Breast epithelium (tissue), 3 donors: ENCODE data around the gene DCN.

Source experiments
- POLR2AphosphoS5 ChIP-seq, 3 donors: sonication (generic); formaldehyde crosslinking; IDR thresholded peaks; one replicate each; pipeline ENCODE4 v1.6.1; 2017; ENCODE audit warnings: antibody characterized with exemption in 3 of 3
- TF ChIP-seq, protein P1 (sequence below), 3 donors: fragments of 450-650 bp; IDR thresholded peaks; one replicate each; pipeline ENCODE4 v1.5.1; 2016 to 2017; ENCODE audit warnings: antibody characterized with exemption in 3 of 3, mild to moderate bottlenecking in 3 of 3, moderate library complexity in 3 of 3

DNA sequence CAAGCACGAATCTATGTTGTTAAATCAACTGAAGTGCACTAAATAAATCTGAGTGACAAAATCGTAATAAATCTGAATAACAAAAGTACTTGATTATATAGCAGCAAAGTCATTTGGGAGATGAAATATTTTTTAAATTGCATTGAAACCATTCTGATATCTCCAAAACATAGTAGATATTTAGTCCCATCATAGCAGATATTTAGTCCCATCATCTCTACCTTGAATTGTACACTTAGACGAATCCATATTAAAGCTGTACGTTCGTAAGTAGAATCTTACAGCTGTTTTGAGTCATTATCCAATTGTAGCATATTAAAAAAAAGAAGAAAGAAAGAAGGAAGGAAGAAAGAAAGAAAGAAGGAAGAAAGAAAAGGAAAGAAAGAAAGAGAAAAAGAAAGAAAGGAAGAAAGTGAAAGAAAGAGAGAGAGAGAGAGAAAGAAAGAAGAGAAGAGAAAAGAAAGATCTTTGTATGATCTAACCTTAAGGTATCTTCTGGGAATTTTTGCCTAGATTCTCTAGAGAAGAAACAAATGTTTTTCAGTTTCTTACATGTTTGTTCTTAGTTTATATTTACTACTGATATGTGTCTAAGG lies 2.6 kb downstream of the DCN start:
- TF ChIP-seq, protein P1, sequence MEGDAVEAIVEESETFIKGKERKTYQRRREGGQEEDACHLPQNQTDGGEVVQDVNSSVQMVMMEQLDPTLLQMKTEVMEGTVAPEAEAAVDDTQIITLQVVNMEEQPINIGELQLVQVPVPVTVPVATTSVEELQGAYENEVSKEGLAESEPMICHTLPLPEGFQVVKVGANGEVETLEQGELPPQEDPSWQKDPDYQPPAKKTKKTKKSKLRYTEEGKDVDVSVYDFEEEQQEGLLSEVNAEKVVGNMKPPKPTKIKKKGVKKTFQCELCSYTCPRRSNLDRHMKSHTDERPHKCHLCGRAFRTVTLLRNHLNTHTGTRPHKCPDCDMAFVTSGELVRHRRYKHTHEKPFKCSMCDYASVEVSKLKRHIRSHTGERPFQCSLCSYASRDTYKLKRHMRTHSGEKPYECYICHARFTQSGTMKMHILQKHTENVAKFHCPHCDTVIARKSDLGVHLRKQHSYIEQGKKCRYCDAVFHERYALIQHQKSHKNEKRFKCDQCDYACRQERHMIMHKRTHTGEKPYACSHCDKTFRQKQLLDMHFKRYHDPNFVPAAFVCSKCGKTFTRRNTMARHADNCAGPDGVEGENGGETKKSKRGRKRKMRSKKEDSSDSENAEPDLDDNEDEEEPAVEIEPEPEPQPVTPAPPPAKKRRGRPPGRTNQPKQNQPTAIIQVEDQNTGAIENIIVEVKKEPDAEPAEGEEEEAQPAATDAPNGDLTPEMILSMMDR (IDR thresholded peaks at IDR 0.05): no peak
- no peak for TF ChIP-seq POLR2AphosphoS5 (IDR thresholded peaks at IDR 0.05)
